SK-N-SH treated with all-trans-retinoic acid at 6 μM for 48 hours (cell line): ENCODE measurements around the gene IRAK1BP1.

Experiments used
- ATAC-seq: fragments of 200-7000 bp; cut with Tn5 transposase; 3 replicates; pipeline ENCODE4 v1.9.1; 2020; ENCODE audit warnings: mild to moderate bottlenecking, moderate library complexity
- ARNTL ChIP-seq: fragments of 450-650 bp; formaldehyde crosslinking; IDR thresholded peaks from 2 replicates; pipeline ENCODE4 v1.5.0; 2020; ENCODE audit warnings: low read depth, mild to moderate bottlenecking, moderate library complexity, borderline replicate concordance
- BACH2 ChIP-seq: fragments of 250-450 bp; sonication (Bioruptor Pico); IDR thresholded peaks from 2 replicates; pipeline ENCODE4 v1.9.0; 2021; ENCODE audit warnings: mild to moderate bottlenecking, borderline replicate concordance
- CSDC2 ChIP-seq: fragments of 250-450 bp; sonication (Bioruptor Pico); IDR thresholded peaks from 2 replicates; pipeline ENCODE4 v1.5.0; 2020; ENCODE audit warnings: mild to moderate bottlenecking, moderate library complexity
- ESRRG ChIP-seq: fragments of 250-450 bp; sonication (Bioruptor Pico); IDR thresholded peaks from 2 replicates; pipeline ENCODE4 v1.6.1; 2021; ENCODE audit warnings: mild to moderate bottlenecking
- GLIS3 ChIP-seq: fragments of 250-450 bp; sonication (Bioruptor Pico); IDR thresholded peaks from 2 replicates; pipeline ENCODE4 v1.5.0; 2020; ENCODE audit warnings: mild to moderate bottlenecking, moderate library complexity
- PPARA ChIP-seq: fragments of 250-450 bp; sonication (Bioruptor Pico); IDR thresholded peaks from 2 replicates; pipeline ENCODE4 v1.5.0; 2020; ENCODE audit warnings: mild to moderate bottlenecking, borderline replicate concordance
- RARB ChIP-seq: fragments of 250-450 bp; sonication (Bioruptor Pico); IDR thresholded peaks from 2 replicates; pipeline ENCODE4 v1.8.0; 2021; ENCODE audit warnings: mild to moderate bottlenecking, moderate library complexity
- SNAI2 ChIP-seq: fragments of 250-450 bp; sonication (Bioruptor Pico); IDR thresholded peaks from 2 replicates; pipeline ENCODE4 v1.5.0; 2020; ENCODE audit warnings: mild to moderate bottlenecking, moderate library complexity
- TCF4 ChIP-seq: fragments of 250-450 bp; sonication (Bioruptor Pico); IDR thresholded peaks from 2 replicates; pipeline ENCODE4 v1.8.0; 2021; ENCODE audit warnings: mild to moderate bottlenecking, moderate library complexity, borderline replicate concordance
- ZFP3 ChIP-seq: fragments of 250-450 bp; sonication (Bioruptor Pico); IDR thresholded peaks from 2 replicates; pipeline ENCODE4 v1.5.0; 2020; ENCODE audit warnings: mild to moderate bottlenecking, moderate library complexity
- ZFP30 ChIP-seq: fragments of 450-650 bp; formaldehyde crosslinking; IDR thresholded peaks from 2 replicates; pipeline ENCODE4 v1.5.0; 2022; ENCODE audit warnings: mild to moderate bottlenecking, moderate library complexity
- ZNF8 ChIP-seq: fragments of 450-650 bp; formaldehyde crosslinking; IDR thresholded peaks from 2 replicates; pipeline ENCODE4 v1.5.0; 2020; ENCODE audit warnings: mild to moderate bottlenecking, moderate library complexity
- TF ChIP-seq, protein P1 (sequence below): fragments of 250-450 bp; sonication (Bioruptor Pico); IDR thresholded peaks from 2 replicates; pipeline ENCODE4 v1.5.0; 2020; ENCODE audit warnings: mild to moderate bottlenecking, moderate library complexity
- TF ChIP-seq, protein P2 (sequence below): fragments of 250-450 bp; sonication (Bioruptor Pico); IDR thresholded peaks from 2 replicates; pipeline ENCODE4 v1.8.0; 2020; ENCODE audit warnings: mild to moderate bottlenecking, moderate library complexity, borderline replicate concordance
- TF ChIP-seq, protein P3 (sequence below): fragments of 250-450 bp; sonication (Bioruptor Pico); IDR thresholded peaks from 2 replicates; pipeline ENCODE4 v1.5.1; 2021; ENCODE audit warnings: mild to moderate bottlenecking, moderate library complexity
- TF ChIP-seq, protein P4 (sequence below): fragments of 250-450 bp; sonication (Bioruptor Pico); IDR thresholded peaks from 2 replicates; pipeline ENCODE4 v1.8.0; 2021; ENCODE audit warnings: low read depth, mild to moderate bottlenecking, moderate library complexity, borderline replicate concordance
- TF ChIP-seq, protein P5 (sequence below): fragments of 250-450 bp; sonication (Bioruptor Pico); IDR thresholded peaks from 2 replicates; pipeline ENCODE4 v1.5.1; 2020; ENCODE audit warnings: low read depth, mild to moderate bottlenecking, moderate library complexity

IRAK1BP1 gene

DNA sequence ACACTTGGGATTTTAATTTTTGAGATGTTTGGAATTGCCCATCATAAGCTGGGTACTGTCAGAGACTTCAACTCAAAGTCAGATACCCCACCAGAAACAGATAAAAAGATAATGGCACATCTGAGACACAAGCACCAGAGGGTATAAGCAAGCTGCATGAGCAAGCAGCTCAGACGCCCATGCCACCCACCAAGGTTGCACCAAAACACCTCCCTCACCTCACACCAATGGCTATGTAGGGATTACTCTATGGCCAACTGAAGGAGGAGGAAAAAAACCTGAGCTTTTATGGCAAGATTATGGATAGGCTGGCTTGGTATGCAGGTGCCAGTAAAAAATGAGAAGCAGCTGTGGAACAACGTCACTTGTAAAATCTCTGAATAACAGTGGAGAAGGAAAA, 3.8 kb upstream of the IRAK1BP1 start:
- ATAC-seq = no peak
- no peak for TF ChIP-seq ARNTL (CRISPR knock-in tag)

DNA sequence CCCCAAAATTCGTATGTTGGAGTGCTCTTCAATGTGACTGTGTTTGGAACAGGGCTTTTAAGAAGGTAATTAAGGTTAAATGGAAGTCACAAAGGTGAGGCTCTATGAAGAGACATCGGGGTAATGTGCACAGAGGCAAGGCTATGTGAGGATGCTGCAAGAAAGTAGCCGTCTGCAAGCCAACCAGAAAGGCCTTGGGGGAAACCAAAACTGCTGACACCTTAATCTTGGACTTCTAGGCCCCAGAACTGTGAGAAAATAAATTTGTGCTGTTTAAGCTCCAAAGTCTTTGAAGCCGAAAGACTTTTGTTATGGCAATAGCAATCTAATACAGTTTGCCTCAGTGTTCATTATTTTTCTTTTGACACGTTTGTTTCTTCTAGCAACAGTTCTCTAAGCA, 2.4 kb upstream of the IRAK1BP1 start:
- no peak for ATAC-seq
- TF ChIP-seq ESRRG (no peak), SNAI2 (CRISPR knock-in tag) (no peak), CSDC2 (CRISPR knock-in tag) (no peak), TCF4 (CRISPR knock-in tag) (no peak), GLIS3 (CRISPR knock-in tag) (no peak), PPARA (CRISPR knock-in tag) (no peak)
- TF ChIP-seq, protein P1, sequence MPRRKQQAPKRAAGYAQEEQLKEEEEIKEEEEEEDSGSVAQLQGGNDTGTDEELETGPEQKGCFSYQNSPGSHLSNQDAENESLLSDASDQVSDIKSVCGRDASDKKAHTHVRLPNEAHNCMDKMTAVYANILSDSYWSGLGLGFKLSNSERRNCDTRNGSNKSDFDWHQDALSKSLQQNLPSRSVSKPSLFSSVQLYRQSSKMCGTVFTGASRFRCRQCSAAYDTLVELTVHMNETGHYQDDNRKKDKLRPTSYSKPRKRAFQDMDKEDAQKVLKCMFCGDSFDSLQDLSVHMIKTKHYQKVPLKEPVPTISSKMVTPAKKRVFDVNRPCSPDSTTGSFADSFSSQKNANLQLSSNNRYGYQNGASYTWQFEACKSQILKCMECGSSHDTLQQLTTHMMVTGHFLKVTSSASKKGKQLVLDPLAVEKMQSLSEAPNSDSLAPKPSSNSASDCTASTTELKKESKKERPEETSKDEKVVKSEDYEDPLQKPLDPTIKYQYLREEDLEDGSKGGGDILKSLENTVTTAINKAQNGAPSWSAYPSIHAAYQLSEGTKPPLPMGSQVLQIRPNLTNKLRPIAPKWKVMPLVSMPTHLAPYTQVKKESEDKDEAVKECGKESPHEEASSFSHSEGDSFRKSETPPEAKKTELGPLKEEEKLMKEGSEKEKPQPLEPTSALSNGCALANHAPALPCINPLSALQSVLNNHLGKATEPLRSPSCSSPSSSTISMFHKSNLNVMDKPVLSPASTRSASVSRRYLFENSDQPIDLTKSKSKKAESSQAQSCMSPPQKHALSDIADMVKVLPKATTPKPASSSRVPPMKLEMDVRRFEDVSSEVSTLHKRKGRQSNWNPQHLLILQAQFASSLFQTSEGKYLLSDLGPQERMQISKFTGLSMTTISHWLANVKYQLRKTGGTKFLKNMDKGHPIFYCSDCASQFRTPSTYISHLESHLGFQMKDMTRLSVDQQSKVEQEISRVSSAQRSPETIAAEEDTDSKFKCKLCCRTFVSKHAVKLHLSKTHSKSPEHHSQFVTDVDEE (CRISPR knock-in tag) = no peak
- TF ChIP-seq, protein P2, sequence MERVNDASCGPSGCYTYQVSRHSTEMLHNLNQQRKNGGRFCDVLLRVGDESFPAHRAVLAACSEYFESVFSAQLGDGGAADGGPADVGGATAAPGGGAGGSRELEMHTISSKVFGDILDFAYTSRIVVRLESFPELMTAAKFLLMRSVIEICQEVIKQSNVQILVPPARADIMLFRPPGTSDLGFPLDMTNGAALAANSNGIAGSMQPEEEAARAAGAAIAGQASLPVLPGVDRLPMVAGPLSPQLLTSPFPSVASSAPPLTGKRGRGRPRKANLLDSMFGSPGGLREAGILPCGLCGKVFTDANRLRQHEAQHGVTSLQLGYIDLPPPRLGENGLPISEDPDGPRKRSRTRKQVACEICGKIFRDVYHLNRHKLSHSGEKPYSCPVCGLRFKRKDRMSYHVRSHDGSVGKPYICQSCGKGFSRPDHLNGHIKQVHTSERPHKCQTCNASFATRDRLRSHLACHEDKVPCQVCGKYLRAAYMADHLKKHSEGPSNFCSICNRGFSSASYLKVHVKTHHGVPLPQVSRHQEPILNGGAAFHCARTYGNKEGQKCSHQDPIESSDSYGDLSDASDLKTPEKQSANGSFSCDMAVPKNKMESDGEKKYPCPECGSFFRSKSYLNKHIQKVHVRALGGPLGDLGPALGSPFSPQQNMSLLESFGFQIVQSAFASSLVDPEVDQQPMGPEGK (CRISPR knock-in tag) = no peak
- TF ChIP-seq, protein P3, sequence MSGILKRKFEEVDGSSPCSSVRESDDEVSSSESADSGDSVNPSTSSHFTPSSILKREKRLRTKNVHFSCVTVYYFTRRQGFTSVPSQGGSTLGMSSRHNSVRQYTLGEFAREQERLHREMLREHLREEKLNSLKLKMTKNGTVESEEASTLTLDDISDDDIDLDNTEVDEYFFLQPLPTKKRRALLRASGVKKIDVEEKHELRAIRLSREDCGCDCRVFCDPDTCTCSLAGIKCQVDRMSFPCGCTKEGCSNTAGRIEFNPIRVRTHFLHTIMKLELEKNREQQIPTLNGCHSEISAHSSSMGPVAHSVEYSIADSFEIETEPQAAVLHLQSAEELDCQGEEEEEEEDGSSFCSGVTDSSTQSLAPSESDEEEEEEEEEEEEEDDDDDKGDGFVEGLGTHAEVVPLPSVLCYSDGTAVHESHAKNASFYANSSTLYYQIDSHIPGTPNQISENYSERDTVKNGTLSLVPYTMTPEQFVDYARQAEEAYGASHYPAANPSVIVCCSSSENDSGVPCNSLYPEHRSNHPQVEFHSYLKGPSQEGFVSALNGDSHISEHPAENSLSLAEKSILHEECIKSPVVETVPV (CRISPR knock-in tag) = no peak

DNA sequence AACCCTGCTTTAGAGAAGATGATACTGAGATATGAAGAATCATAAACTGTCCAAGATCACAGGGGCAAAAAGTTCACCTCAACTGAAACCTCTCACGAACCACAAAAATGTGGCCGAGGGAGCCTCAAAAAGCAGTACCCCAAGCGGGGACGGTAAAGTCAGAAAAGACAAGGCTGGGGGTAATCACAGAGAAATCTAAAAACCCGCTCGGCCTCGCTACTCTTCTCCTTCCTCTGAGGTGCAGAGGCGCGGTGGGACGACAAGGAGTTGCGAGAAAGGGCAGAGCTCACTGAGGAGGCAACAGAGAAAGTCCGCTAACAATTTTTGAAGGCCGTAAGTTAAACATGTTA, 356 bp upstream of the IRAK1BP1 start:
- ATAC-seq = peak; percentile 73
- TF ChIP-seq, protein P4, sequence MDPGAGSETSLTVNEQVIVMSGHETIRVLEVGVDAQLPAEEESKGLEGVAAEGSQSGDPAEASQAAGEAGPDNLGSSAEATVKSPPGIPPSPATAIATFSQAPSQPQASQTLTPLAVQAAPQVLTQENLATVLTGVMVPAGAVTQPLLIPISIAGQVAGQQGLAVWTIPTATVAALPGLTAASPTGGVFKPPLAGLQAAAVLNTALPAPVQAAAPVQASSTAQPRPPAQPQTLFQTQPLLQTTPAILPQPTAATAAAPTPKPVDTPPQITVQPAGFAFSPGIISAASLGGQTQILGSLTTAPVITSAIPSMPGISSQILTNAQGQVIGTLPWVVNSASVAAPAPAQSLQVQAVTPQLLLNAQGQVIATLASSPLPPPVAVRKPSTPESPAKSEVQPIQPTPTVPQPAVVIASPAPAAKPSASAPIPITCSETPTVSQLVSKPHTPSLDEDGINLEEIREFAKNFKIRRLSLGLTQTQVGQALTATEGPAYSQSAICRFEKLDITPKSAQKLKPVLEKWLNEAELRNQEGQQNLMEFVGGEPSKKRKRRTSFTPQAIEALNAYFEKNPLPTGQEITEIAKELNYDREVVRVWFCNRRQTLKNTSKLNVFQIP (CRISPR knock-in tag) = no peak
- no peak for TF ChIP-seq ZFP3 (CRISPR knock-in tag)
- TF ChIP-seq, protein P5, sequence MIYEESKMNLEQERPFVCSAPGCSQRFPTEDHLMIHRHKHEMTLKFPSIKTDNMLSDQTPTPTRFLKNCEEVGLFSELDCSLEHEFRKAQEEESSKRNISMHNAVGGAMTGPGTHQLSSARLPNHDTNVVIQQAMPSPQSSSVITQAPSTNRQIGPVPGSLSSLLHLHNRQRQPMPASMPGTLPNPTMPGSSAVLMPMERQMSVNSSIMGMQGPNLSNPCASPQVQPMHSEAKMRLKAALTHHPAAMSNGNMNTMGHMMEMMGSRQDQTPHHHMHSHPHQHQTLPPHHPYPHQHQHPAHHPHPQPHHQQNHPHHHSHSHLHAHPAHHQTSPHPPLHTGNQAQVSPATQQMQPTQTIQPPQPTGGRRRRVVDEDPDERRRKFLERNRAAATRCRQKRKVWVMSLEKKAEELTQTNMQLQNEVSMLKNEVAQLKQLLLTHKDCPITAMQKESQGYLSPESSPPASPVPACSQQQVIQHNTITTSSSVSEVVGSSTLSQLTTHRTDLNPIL (CRISPR knock-in tag) = no peak
- no peak for TF ChIP-seq BACH2 (CRISPR knock-in tag)
- TF ChIP-seq GLIS3 (CRISPR knock-in tag) = no peak
- no peak for TF ChIP-seq ARNTL (CRISPR knock-in tag)
- TF ChIP-seq SNAI2 (CRISPR knock-in tag) = no peak
- TF ChIP-seq RARB = no peak
- TF ChIP-seq ZFP30 (CRISPR knock-in tag) = no peak
- no peak for TF ChIP-seq CSDC2 (CRISPR knock-in tag)
- TF ChIP-seq, protein P3 (CRISPR knock-in tag) = no peak
- TF ChIP-seq, protein P2 (CRISPR knock-in tag) = no peak
- TF ChIP-seq PPARA (CRISPR knock-in tag) = no peak
- no peak for TF ChIP-seq ZNF8 (CRISPR knock-in tag)
